ENCODE data around the gene ZNF593.

ZNF593 gene

DNA sequence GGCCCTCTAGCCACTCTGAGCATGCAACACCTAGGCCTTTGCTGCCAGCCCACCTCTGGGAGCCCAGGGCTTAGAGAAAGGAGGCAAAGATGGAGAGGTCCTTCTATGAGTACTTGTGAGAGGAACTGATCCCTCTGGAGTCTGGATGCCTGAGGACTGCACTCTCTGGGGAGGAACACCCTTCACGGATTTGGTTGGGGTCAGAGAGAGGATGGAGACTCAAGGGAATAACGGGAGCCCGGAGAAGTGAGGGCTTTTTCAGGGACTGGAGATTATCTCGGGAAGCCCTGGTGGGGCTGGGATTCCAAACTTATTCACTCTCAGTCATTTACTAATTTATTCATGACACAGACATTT is 532 bp upstream of the ZNF593 start:
- DNase-seq (ENCODE audit: low spot score), result no peak

DNA sequence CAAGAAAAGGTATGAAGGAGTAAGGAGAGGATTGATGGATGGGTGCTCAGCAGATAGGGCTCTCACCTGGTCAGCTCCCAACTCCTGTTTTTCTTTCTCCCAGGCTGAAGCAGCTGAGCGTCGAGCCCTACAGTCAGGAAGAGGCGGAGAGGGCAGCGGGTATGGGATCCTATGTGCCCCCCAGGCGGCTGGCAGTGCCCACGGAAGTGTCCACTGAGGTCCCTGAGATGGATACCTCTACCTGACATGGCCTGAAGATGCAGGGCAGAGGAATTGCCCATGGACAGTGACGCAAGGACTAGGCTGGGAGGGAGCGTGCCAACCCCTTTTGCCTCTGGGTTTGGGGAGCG is 739 bp downstream of the ZNF593 start:
- no peak for DNase-seq (ENCODE audit: low spot score)

DNA sequence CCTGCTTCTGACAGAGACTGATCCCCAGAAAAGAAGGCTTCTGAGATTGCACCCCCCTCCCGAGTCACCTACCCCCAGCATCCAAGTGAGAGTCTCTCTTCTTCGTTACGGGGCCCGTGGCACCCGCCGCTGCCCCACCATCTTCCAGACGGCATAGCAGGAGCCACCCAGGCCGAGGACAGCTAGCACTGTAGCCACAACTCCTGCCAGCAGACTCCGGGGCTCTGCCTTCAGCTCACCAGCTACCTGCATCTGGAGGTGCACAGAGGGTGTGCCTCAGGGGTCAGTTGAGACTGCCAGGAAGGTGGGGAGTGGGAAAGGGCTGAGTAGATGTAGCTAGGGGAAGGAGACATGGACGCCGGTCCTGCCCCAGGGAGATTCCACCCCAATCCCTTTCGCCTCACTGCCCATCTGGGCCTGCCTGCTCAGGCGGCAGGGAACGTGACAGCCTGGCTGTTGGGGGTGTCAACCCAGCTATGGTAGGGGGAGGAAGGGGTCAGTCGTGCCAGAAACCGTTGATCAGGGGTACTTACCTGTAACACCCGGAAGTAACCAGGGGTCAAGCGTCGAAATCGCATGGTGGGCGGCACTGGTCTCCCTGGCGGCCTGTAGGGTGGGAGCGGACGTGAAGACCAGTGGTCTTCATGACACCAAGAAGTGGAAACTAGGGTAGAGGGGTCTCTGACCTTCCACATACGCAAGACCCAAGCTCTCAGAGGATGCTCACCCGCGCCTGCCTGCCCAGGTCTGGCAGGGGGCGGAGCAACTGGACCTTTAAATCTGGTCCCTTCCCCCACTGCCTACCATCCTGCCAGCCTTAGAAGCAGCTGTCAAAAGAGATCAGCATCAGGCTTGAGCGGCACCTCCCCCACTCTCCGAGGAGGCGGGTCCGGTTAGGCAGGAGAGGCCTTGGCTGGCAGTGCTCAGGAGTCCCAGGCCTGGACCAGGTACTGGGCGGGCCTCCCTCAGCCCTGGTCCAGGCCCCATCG is 1.7 kb downstream of the ZNF593 start, which contains the start of gene ZNF593OS:
TSS of gene ZNF593OS (minus strand) at position 749 of the 989 bp plus-strand sequence. CDS start at position 578, 171 bp downstream.
- no peak for DNase-seq (ENCODE audit: low spot score)

- no peak for DNase-seq (ENCODE audit: low spot score)
Observed at GRCh38 chr1:26175346-26175745, 5.6 kb downstream of the ZNF593 start.

DNA sequence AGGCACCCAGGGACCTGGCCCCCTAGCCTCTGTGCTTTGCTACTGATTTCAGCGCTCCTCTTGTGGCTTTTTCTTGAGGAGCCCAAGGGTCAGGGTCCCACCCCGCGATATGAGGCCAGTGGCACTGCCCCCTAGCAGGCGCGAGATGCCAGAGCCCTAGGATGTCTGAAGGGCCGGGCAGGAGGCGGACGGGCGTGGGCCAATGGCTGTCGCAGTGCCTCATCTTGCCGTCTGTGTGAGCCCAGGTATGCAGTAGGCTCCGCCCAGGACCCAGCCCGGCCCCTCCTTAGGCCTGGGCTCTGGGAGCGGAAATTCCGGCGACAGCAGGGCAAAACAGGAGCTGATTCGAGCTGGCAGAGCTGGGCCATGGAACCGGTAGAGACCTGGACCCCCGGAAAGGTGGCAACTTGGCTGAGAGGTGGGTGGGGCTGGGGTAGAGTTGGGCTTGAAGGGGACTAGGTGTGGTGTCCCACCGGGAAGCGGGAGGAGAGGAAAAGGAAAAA is 7.5 kb downstream of the ZNF593 start, which contains the start of gene CNKSR1:
TSS of gene CNKSR1 (plus strand) at position 310 of the 503 bp plus-strand sequence. CDS start at position 367, 57 bp downstream.
- no peak for DNase-seq (ENCODE audit: low spot score)

DNA sequence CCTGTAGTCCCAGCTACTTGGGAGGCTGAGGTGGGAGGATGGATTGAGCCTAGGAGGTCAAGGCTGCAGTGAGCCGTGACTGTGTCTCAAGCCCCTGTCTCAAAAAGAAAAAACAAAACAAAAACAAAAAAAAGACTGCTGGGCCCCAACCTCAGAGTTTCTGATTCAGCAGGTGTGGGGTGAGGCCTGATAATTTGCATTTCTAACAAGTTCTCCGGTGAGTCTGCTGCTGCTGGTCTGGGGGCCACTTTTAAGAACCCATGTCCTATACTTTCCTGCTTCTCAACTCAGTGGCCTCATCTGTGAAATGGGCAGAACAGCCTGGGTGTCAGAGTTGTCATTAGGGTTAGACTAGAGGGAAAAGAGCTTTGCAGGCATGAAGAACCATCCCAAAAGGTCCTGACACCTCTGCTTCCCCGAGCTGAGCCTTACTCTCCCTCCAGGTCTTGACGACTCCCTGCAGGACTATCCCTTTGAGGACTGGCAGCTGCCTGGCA is 10.3 kb downstream of the ZNF593 start:
- no peak for DNase-seq (ENCODE audit: low spot score)

- no peak for DNase-seq (ENCODE audit: low spot score)
Observed at GRCh38 chr1:26181586-26182382, 12.1 kb downstream of the ZNF593 start.

DNA sequence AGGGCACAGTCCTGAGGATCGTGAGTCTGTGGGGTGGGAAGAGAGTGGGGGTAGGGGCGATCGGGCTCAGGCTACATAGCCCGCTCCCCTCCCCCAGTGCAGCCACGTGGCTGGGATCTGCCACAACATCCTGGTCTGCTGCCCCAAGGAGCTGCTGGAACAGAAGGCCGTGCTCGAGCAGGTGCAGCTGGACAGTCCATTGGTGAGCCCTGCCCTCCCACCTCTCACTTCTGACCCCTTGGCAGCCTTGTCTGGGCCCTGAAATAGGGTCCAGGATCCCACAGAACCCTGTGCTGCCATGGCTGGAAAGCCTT is 12.6 kb downstream of the ZNF593 start:
- no peak for DNase-seq (ENCODE audit: low spot score)

DNA sequence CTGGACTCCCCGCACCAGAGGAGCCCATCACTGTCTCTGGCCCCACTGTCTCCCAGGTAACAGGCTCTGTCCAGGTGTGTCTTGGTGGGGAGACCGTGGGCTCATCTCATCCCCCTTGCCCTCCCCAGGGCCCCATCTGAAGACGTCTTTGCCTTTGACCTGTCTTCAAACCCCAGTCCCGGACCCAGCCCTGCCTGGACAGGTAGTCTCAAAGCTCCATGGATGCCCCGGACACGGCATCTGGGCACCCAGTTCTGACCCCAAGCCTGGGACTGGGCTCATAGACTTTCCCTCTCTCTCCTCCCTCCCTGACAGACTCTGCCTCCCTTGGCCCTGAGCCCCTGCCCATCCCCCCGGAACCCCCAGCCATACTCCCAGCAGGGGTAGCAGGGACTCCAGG is 14.4 kb downstream of the ZNF593 start:
- DNase-seq (ENCODE audit: low spot score), result no peak

DNA sequence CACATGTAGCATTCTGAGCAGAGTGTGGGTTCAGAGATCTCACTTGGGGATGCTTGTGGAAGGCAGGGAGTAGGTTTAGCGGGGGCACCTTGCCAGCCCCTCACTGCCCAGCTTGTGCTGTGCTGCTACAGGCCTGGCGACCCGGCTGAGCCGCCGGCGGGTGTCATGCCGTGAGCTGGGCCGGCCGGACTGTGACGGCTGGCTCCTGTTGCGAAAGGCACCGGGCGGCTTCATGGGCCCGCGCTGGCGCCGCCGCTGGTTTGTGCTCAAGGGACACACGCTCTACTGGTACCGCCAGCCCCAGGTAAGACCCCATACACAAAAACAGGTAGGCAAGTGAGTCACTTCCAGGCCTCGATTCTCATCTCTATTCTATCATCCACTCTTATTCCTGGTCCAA is 15.2 kb downstream of the ZNF593 start:
- DNase-seq (ENCODE audit: low spot score), result no peak

GRCh38 chr1:26187882-26188281 is 18.2 kb downstream of the ZNF593 start:
- no peak for DNase-seq (ENCODE audit: low spot score)

- no peak for DNase-seq (ENCODE audit: low spot score)
Observed at GRCh38 chr1:26188477-26188876, 18.8 kb downstream of the ZNF593 start.

- DNase-seq (ENCODE audit: low spot score), result no peak
Observed at GRCh38 chr1:26189331-26189730, 19.6 kb downstream of the ZNF593 start.

- DNase-seq (ENCODE audit: low spot score), result no peak
Observed at GRCh38 chr1:26189751-26190275, 20.1 kb downstream of the ZNF593 start.

GRCh38 chr1:26190373-26190987 is 20.8 kb downstream of the ZNF593 start, which contains the start of gene CATSPER4:
CATSPER4 (plus strand) TSS chr1:26190602; CDS start chr1:26190628, 26 bp downstream.
- peak; percentile 20 for DNase-seq (ENCODE audit: low spot score)

DNA sequence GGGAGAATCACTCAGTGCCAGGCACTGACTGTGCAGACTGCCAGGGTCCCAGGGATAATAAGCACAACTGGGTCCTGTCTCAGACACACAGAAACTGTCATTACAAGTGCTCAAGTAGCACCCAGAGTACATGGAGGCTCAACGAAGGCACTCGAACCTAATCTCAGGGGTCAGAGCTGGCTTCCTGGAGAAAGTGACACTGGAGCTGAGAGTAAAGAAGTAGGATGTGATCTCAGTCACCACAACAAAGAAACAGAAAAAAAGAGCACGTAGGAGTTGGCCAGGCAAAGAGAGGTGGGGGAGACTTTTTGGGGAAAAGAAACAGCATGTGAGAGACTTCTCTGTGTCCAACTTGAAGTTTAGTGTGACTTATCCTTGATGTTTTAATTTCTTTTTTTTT is 22.0 kb downstream of the ZNF593 start:
- no peak for DNase-seq (ENCODE audit: low spot score)

GRCh38 chr1:26195805-26196204 is 26.1 kb downstream of the ZNF593 start:
- DNase-seq (ENCODE audit: low spot score), result no peak

GRCh38 chr1:26197301-26197700 is 27.6 kb downstream of the ZNF593 start:
- no peak for DNase-seq (ENCODE audit: low spot score)

- no peak for DNase-seq (ENCODE audit: low spot score)
Observed at GRCh38 chr1:26197813-26198212, 28.1 kb downstream of the ZNF593 start.

- no peak for DNase-seq (ENCODE audit: low spot score)
Observed at GRCh38 chr1:26200413-26200812, 30.7 kb downstream of the ZNF593 start.

- DNase-seq (ENCODE audit: low spot score), result no peak
Observed at GRCh38 chr1:26203642-26204318, 34.1 kb downstream of the ZNF593 start.

Measured in hematopoietic multipotent progenitor cell treated with erythropoietin and hydrocortisone succinate and interleukin-3 and kit ligand, for 17 days (in vitro differentiated cells).